ENCODE data around the gene RBBP8NL.

Gene RBBP8NL

GRCh38 chr20:62362991-62363919 is 64.1 kb downstream of the RBBP8NL start:
- DNase-seq (ENCODE audit: low spot score), result no peak

- no peak for DNase-seq (ENCODE audit: low spot score)
Observed at GRCh38 chr20:62362590-62362940, 64.8 kb downstream of the RBBP8NL start.

GRCh38 chr20:62361799-62362589 is 65.3 kb downstream of the RBBP8NL start:
- no peak for DNase-seq (ENCODE audit: low spot score)

- DNase-seq (ENCODE audit: low spot score), result no peak
Observed at GRCh38 chr20:62360854-62361798, 66.2 kb downstream of the RBBP8NL start.

Measured in kidney capillary endothelial cell (primary cell).